PC-3 (cell line): ENCODE data around the gene ASIP.
"Not testable (repeated sequence)": the region's sequence is repeated elsewhere in the genome, so short reads cannot be mapped to it uniquely, and the experiment has no call there.

ENCODE experiments used
- CTCF ChIP-seq: fragments of 300-600 bp; sonication (generic); conservative IDR thresholded peaks from 2 replicates; pipeline ENCODE4 v1.5.1; 2017; ENCODE audit warnings: antibody characterized with exemption, low read depth, mild to moderate bottlenecking, low read length
- EZH2 ChIP-seq: fragments of 300-600 bp; sonication (generic); IDR thresholded peaks from one replicate; pipeline ENCODE4 v1.6.1; 2017; ENCODE audit warnings: antibody characterized with exemption, mild to moderate bottlenecking, low read length; ENCODE audit not compliant: unreplicated experiment

- TF ChIP-seq CTCF, EZH2: not testable (repeated sequence)
These were observed 11.3 kb downstream of the ASIP start for GRCh38 chr20:34252431-34253086.
